ENCODE measurements around the gene GPR4.

GPR4 gene

GRCh38 chr19:45591638-45592005 is 10.4 kb downstream of the GPR4 start:
- Histone ChIP-seq H2BK120ac (ENCODE audit: low read depth, low read length) (no peak overlapping the region), H3K23ac (ENCODE audit: low read length in 2 of 2) (no peak overlapping the region), H3K9me3 (ENCODE audit: control insufficient read depth, low read length) (no peaks in the 10 kb centered on the region), H2AFZ (ENCODE audit: low read depth, low read length) (no peak overlapping the region), H3K36me3 (ENCODE audit: control insufficient read depth in 1 of 2, insufficient read depth in 2 of 2, low read depth in 1 of 2, low read length in 2 of 2) (peaks cover 0 to 5% of the 10 kb centered on the region in 2 experiments), H3K27ac (ENCODE audit: low read length, poor library complexity, severe bottlenecking) (no peak overlapping the region), H3K4ac (ENCODE audit: low read depth in 1 of 2, low read length in 2 of 2) (no peak overlapping the region), H2BK12ac (ENCODE audit: low read length in 2 of 2) (no peak overlapping the region), H2BK15ac (ENCODE audit: low read depth, poor library complexity, severe bottlenecking) (no peak overlapping the region), H3K27me3 (ENCODE audit: control insufficient read depth in 1 of 2, insufficient read depth in 1 of 2, low read length in 2 of 2) (peaks cover 22 to 35% of the 10 kb centered on the region in 2 experiments), H3K14ac (ENCODE audit: low read length in 2 of 2) (no peak overlapping the region), H4K91ac (ENCODE audit: low read length) (peak overlapping the region; percentile 27), H3K18ac (ENCODE audit: low read depth in 1 of 2, low read length in 2 of 2) (no peak overlapping the region), H3K4me1 (ENCODE audit: control insufficient read depth, insufficient read depth, low read depth, low read length) (peaks cover 3% of the 10 kb centered on the region), H2AK5ac (ENCODE audit: low read length, severe bottlenecking) (no peak overlapping the region), H2BK5ac (ENCODE audit: low read depth, low read length, poor library complexity, severe bottlenecking) (no peak overlapping the region), H3K79me1 (replicated peaks; ENCODE audit: low read length, poor library complexity, severe bottlenecking) (no peaks in the 10 kb centered on the region), H3K4me3 (ENCODE audit: insufficient read depth in 1 of 2, low read depth in 1 of 2, low read length in 2 of 2) (no peak overlapping the region), H4K8ac (ENCODE audit: low read length) (no peak overlapping the region), H3K9ac (ENCODE audit: low read length) (no peak overlapping the region), H3K4me2 (ENCODE audit: low read length, poor library complexity, severe bottlenecking) (no peak overlapping the region)
- DNase-seq, result no peak
- 96% methylated on average over 21 of the region's 21 CpGs for WGBS

GRCh38 chr19:45591004-45591637 is 10.9 kb downstream of the GPR4 start:
- Histone ChIP-seq H2BK5ac (ENCODE audit: low read depth, low read length, poor library complexity, severe bottlenecking) (no peak overlapping the region), H3K27ac (ENCODE audit: low read length, poor library complexity, severe bottlenecking) (no peak overlapping the region), H3K4me1 (ENCODE audit: control insufficient read depth, insufficient read depth, low read depth, low read length) (peaks cover 3% of the 10 kb centered on the region), H4K8ac (ENCODE audit: low read length) (peak overlapping the region; percentile 36), H2BK15ac (ENCODE audit: low read depth, poor library complexity, severe bottlenecking) (no peak overlapping the region), H3K14ac (ENCODE audit: low read length in 2 of 2) (no peak overlapping the region), H3K27me3 (ENCODE audit: control insufficient read depth in 1 of 2, insufficient read depth in 1 of 2, low read length in 2 of 2) (peaks cover 22 to 33% of the 10 kb centered on the region in 2 experiments), H2AFZ (ENCODE audit: low read depth, low read length) (no peak overlapping the region), H2BK120ac (ENCODE audit: low read depth, low read length) (no peak overlapping the region), H3K4me2 (ENCODE audit: low read length, poor library complexity, severe bottlenecking) (no peak overlapping the region), H3K18ac (ENCODE audit: low read depth in 1 of 2, low read length in 2 of 2) (no peak overlapping the region), H3K4me3 (ENCODE audit: insufficient read depth in 1 of 2, low read depth in 1 of 2, low read length in 2 of 2) (no peak overlapping the region), H3K9ac (ENCODE audit: low read length) (no peak overlapping the region), H3K23ac (ENCODE audit: low read length in 2 of 2) (peak overlapping the region in 1 of 2 experiments; percentile 70), H2AK5ac (ENCODE audit: low read length, severe bottlenecking) (no peak overlapping the region), H3K9me3 (ENCODE audit: control insufficient read depth, low read length) (no peaks in the 10 kb centered on the region), H3K4ac (ENCODE audit: low read depth in 1 of 2, low read length in 2 of 2) (no peak overlapping the region), H3K36me3 (ENCODE audit: control insufficient read depth in 1 of 2, insufficient read depth in 2 of 2, low read depth in 1 of 2, low read length in 2 of 2) (peaks cover 0 to 5% of the 10 kb centered on the region in 2 experiments), H3K79me1 (replicated peaks; ENCODE audit: low read length, poor library complexity, severe bottlenecking) (no peaks in the 10 kb centered on the region), H2BK12ac (ENCODE audit: low read length in 2 of 2) (no peak overlapping the region), H4K91ac (ENCODE audit: low read length) (no peak overlapping the region)
- 52% methylated on average over 44 of the region's 48 CpGs for WGBS
- no peak for DNase-seq

- no peak for DNase-seq
- no peak overlapping the region for H3K14ac ChIP-seq (ENCODE audit: low read length in 2 of 2)
- no peak overlapping the region for H3K4me3 ChIP-seq (ENCODE audit: insufficient read depth in 1 of 2, low read depth in 1 of 2, low read length in 2 of 2)
- H3K9ac ChIP-seq (ENCODE audit: low read length), result no peak overlapping the region
- no peak overlapping the region for H3K23ac ChIP-seq (ENCODE audit: low read length in 2 of 2)
- H3K9me3 ChIP-seq (ENCODE audit: control insufficient read depth, low read length), result no peaks in the 10 kb centered on the region
- no peak overlapping the region for H2BK5ac ChIP-seq (ENCODE audit: low read depth, low read length, poor library complexity, severe bottlenecking)
- no peak overlapping the region for H2BK120ac ChIP-seq (ENCODE audit: low read depth, low read length)
- H4K8ac ChIP-seq (ENCODE audit: low read length), result peak overlapping the region; percentile 36
- 67% methylated on average over 15 of the region's 15 CpGs for WGBS
- no peak overlapping the region for H3K27ac ChIP-seq (ENCODE audit: low read length, poor library complexity, severe bottlenecking)
- no peak overlapping the region for H2BK12ac ChIP-seq (ENCODE audit: low read length in 2 of 2)
- no peak overlapping the region for H2AK5ac ChIP-seq (ENCODE audit: low read length, severe bottlenecking)
- peaks cover 17 to 27% of the 10 kb centered on the region in 2 experiments for H3K27me3 ChIP-seq (ENCODE audit: control insufficient read depth in 1 of 2, insufficient read depth in 1 of 2, low read length in 2 of 2)
- H4K91ac ChIP-seq (ENCODE audit: low read length), result no peak overlapping the region
- peaks cover 0 to 5% of the 10 kb centered on the region in 2 experiments for H3K36me3 ChIP-seq (ENCODE audit: control insufficient read depth in 1 of 2, insufficient read depth in 2 of 2, low read depth in 1 of 2, low read length in 2 of 2)
- peaks cover 3% of the 10 kb centered on the region for H3K4me1 ChIP-seq (ENCODE audit: control insufficient read depth, insufficient read depth, low read depth, low read length)
- H3K4me2 ChIP-seq (ENCODE audit: low read length, poor library complexity, severe bottlenecking), result no peak overlapping the region
- H3K18ac ChIP-seq (ENCODE audit: low read depth in 1 of 2, low read length in 2 of 2), result no peak overlapping the region
- H3K79me1 ChIP-seq (replicated peaks; ENCODE audit: low read length, poor library complexity, severe bottlenecking), result no peaks in the 10 kb centered on the region
- H2BK15ac ChIP-seq (ENCODE audit: low read depth, poor library complexity, severe bottlenecking), result no peak overlapping the region
- H3K4ac ChIP-seq (ENCODE audit: low read depth in 1 of 2, low read length in 2 of 2), result no peak overlapping the region
- H2AFZ ChIP-seq (ENCODE audit: low read depth, low read length), result no peak overlapping the region
These were observed 11.6 kb downstream of the GPR4 start for GRCh38 chr19:45590300-45591003.

- Histone ChIP-seq H3K9me3 (ENCODE audit: control insufficient read depth, low read length) (no peaks in the 10 kb centered on the region), H2AFZ (ENCODE audit: low read depth, low read length) (no peak overlapping the region), H3K14ac (ENCODE audit: low read length in 2 of 2) (no peak overlapping the region), H4K8ac (ENCODE audit: low read length) (no peak overlapping the region), H3K36me3 (ENCODE audit: control insufficient read depth in 1 of 2, insufficient read depth in 2 of 2, low read depth in 1 of 2, low read length in 2 of 2) (peaks cover 0 to 5% of the 10 kb centered on the region in 2 experiments), H3K9ac (ENCODE audit: low read length) (no peak overlapping the region), H2BK12ac (ENCODE audit: low read length in 2 of 2) (no peak overlapping the region), H3K27me3 (ENCODE audit: control insufficient read depth in 1 of 2, insufficient read depth in 1 of 2, low read length in 2 of 2) (peaks cover 17 to 24% of the 10 kb centered on the region in 2 experiments), H3K79me1 (replicated peaks; ENCODE audit: low read length, poor library complexity, severe bottlenecking) (no peaks in the 10 kb centered on the region), H3K27ac (ENCODE audit: low read length, poor library complexity, severe bottlenecking) (no peak overlapping the region), H3K4me1 (ENCODE audit: control insufficient read depth, insufficient read depth, low read depth, low read length) (peaks cover 5% of the 10 kb centered on the region), H3K4ac (ENCODE audit: low read depth in 1 of 2, low read length in 2 of 2) (no peak overlapping the region), H2BK5ac (ENCODE audit: low read depth, low read length, poor library complexity, severe bottlenecking) (no peak overlapping the region), H2AK5ac (ENCODE audit: low read length, severe bottlenecking) (no peak overlapping the region), H3K23ac (ENCODE audit: low read length in 2 of 2) (no peak overlapping the region), H3K18ac (ENCODE audit: low read depth in 1 of 2, low read length in 2 of 2) (no peak overlapping the region), H2BK15ac (ENCODE audit: low read depth, poor library complexity, severe bottlenecking) (no peak overlapping the region), H2BK120ac (ENCODE audit: low read depth, low read length) (no peak overlapping the region), H3K4me2 (ENCODE audit: low read length, poor library complexity, severe bottlenecking) (no peak overlapping the region), H3K4me3 (ENCODE audit: insufficient read depth in 1 of 2, low read depth in 1 of 2, low read length in 2 of 2) (no peak overlapping the region), H4K91ac (ENCODE audit: low read length) (no peak overlapping the region)
- WGBS, result 95% methylated on average over 4 of the region's 4 CpGs
- no peak for DNase-seq
These were observed 12.2 kb downstream of the GPR4 start for GRCh38 chr19:45589768-45590167.
